Activated CD8-positive, alpha-beta memory T cell treated with anti-CD3 and anti-CD28 coated beads for 1 hour (primary cell): ENCODE data around the gene SRCAP.
"Not testable (repeated sequence)": the region's sequence is repeated elsewhere in the genome, so short reads cannot be mapped to it uniquely, and the experiment has no call there.

Source experiments
- DNase-seq, 2 donors: peaks; one replicate each; pipeline ENCODE4 v3.0.0-alpha.2; 2020; ENCODE audit warnings: low read depth in 1 of 2; ENCODE audit errors: extremely low read depth in 1 of 2

The SRCAP gene

DNA sequence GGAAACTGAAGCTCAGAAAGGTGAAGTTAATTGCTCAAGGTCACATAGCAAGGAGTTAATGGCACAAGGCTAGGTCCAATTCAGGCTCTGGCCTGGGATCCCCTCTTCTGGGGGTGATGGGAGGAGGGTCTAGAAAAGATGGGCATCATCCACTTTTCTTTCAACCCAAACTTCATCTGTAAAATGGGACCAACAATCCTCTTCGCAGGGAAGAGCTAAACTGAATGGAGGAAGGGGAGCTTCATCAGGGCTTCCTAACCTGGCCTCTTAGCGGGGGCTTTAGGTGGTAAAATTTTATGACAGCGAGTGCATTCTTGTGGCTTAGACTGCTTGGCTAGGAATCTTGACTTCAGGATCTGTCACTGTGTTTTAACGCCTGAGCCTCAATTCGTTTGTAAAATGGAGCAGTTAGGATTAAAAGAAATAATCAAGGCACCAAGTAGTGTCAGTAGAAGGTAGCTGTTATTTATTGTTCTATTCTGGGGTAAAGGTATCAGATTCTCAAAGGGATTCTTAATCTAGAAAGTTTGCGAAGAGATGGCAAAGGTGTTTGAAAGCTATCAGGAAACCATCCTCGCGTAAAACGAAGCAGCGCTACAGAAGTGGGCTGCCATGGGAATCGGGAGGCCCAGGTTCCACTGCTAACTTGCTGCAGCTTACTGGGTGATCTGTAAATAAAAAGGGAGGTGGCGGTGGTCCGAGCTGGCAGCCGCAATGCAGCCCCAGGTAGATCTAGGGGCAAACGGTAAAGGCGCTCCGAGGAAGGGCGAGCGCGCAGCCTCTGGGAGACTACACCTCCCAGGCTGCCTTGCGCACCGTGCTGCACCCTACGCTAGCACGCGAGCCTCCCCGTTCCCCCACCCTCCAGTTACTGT is 1.5 kb upstream of the SRCAP start:
- DNase-seq, result no peak

DNA sequence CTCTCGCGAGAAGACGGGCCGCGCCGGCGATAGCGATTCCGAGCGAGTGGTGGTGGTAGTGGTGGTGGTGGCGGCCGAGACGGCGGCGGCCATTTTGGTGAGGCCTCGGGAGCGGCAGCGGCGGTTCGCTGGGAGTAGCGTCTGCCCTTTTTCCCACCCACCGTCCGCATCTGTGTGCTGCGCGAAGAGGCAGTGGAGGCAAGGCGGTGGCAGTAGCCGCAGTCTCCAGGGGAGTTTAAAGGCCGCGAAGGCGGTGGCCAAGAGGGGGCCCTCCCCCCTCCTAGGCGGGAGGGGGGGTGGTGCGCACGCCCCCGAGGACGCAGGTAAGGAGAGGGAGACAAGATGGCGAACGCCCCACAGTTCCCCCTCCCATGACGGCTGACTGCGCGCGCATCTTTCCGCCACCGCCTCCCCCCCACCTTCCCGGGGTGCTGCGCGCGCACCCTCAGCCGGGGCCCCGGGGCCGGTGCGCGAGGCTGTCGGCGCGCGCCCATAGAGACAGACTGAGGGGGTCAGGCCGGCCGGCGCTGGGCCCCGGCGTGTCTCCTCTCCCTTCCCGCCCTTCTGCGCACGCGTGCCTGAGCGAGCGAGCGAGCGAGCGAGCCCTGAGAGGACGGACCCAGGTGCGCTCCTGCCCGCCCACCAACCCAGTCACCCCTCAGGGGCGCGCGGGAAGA is 694 bp upstream of the SRCAP start:
- peak; percentile 97 to 99 for DNase-seq

DNA sequence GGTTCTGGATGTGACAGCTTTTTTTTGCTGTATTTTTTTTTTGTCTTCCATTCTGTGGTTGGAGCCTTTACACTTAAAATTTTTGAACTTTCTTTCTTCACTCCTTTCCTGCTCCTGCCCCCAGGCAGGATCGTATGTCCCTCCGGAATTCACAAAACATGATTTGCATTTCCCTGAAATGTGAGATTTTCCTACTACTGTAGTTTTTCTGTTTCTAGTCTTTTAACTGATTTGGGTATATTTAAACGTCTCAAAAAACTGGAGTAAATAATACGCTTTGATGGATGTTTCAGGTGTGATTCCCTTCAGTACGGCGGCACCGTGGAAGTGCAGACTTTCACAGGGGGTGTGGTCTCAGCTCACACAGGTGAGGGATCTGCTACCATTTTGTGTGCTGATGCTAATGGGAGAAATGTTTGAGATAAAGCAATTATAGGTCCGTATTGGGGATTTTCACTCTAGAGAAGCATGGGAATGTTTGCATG is 686 bp downstream of the SRCAP start:
- no peak for DNase-seq

DNA sequence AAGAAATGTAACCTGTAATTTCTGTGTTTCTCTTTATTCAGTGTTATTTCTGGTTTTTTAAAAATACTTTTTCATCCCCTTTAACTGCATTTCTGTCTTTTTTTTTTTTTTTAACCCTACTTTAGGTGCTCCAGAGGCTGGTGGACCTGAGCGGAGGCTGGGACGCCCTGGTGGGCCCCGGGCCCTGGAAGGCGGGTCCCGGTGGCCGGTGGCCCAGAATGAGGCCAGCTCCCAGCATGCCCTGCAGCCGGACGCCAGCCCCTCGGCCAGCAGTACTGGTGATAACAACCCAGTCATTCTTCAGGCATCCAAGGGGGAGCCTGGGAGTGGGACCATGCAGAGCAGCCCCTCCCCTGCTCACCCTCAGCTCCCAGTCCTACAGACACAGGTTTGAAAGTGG is 1.5 kb downstream of the SRCAP start:
- no peak for DNase-seq

DNA sequence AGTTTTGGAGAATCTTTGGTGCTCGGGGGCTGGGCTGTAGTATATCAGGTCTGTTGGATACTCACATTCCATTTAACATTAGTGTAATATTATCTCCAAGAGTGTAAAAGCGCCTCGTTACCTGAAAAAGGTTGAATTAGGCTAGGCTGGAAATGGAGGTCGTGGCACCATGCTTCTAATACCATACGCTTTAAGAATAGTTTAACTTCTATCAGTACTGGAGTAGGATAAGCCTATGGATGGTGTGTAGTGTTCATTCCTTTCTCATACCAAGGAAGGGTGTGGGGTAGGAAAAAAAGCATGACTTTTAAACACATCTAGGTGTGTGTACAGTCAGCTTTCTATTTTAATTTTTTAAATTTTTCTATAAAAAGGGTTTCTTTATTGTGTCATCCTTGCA is 2.0 kb downstream of the SRCAP start:
- DNase-seq, result no peak

DNA sequence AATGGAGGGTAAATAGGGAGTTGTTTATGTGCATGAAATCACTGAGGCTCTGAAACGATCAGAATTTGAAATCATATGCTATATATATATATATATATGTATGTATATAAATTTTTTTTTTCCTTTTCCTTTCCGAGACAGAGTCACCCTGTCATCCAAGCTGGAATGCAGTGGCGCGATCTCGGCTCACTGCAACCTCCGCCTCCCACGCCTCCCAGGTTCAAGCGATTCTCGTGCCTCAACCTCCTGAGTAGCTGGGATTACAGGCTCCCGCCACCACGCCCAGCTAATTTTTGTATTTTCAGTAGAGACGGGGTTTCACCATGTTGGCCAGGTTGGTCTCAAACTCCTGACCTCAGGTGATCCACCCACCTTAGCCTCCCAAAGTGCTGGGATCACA is 4.1 kb downstream of the SRCAP start:
- DNase-seq, result not testable (repeated sequence)

DNA sequence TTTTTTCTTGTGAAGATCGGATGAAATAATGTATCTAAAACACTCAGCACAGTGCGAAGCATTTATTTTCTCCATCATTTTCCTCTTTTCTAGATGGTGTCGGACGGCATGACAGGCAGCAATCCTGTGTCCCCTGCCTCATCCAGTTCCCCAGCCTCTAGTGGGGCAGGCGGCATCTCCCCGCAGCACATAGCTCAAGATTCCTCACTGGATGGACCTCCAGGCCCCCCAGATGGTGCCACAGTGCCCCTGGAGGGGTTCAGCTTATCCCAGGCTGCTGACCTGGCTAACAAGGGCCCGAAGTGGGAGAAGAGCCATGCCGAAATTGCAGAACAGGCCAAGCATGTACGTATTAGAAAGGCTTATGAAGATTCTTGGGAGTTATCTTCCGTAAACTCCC is 5.0 kb downstream of the SRCAP start:
- DNase-seq, result no peak

DNA sequence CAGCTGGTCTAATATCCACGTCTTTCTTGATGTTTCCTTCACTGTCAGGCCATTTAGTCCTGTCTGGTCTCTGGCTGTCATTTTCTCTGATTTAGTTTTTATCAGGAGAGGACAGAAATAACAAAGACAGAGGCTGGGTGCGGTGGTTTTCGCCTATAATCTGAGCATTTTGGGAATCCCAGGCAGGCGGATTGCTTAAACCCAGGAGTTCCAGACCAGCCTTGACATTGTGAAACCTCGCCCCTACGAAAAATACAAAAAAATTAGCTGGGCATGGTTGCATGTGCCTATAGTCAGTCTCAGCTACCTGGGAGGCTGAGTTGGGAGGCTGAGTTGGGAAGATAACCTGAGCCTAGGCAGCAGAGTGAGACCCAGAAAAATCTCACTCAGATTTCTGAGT is 7.1 kb downstream of the SRCAP start:
- no peak for DNase-seq

DNA sequence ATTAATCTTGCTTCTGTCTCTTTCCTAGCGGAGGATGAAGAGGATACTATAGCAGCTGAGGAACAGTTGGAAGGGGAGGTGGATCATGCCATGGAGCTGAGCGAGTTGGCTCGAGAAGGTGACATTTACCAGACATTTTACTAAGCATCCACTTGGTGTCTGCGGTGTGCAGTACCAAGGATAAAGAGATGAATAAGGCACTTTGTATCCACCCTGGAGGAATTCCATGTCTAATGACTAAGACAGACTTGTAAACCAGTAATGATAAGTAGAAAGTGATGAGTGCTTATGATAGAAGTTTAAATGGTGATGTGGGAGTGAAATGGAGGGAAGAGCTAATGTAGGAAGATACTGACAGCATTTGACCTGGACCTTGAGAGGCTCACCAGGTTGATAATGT is 12.0 kb downstream of the SRCAP start:
- no peak for DNase-seq

DNA sequence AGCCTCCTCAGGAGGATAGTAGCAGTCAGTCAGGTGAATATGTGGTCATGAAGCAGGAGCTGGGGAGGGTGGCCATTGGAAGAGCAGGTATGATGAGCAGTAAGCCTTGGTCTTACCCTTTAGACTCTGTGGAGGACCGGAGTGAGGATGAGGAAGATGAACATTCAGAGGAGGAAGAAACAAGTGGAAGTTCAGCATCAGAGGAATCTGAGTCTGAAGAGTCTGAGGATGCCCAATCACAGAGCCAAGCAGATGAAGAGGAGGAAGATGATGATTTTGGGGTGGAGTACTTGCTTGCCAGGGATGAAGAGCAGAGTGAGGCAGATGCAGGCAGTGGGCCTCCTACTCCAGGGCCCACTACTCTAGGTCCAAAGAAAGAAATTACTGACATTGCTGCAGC is 12.7 kb downstream of the SRCAP start:
- DNase-seq, result no peak

DNA sequence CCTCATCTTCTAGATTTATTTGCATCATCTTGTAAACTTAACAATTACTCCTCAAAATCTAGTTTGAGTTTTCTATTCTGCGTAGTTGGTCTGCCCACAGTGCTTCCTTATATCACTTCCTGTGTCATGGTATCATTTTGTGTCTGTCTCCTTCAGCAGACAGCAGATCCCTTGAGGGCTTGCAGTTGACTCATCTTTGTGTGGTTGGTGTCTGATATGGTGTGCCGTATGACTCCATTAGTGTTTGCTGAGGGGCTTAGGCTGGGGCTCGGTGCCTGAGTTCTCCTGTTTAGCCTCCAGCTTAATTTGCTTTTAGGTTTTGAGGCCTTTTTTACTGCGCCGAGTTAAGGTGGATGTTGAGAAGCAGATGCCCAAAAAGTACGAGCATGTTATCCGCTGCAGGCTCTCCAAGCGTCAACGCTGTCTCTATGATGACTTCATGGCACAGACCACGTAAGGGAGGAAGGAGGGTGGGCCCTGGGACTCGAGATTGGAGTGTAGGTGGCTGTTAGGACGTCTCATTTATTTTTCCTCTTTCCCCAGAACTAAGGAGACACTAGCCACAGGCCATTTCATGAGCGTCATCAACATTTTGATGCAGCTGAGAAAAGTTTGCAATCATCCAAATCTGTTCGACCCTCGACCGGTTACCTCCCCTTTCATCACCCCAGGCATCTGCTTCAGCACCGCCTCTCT is 16.9 kb downstream of the SRCAP start:
- peak in 1 of 2 donors; percentile 10 for DNase-seq

DNA sequence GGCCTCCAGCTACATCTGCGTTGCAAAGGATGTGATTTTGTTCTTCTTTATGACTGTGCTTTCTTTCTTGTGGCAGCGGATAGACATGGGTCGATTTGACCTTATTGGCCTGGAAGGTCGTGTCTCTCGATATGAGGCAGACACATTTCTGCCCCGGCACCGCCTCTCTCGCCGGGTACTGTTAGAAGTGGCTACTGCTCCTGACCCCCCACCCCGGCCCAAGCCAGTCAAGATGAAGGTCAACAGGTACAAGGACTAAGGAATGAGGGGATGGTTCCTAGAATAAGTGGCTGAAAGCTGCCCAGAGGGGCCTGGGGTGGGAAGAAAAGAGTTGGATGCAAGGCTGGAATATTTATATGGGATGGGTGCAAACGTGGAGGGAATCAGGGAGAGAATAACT is 21.1 kb downstream of the SRCAP start:
- no peak for DNase-seq

DNA sequence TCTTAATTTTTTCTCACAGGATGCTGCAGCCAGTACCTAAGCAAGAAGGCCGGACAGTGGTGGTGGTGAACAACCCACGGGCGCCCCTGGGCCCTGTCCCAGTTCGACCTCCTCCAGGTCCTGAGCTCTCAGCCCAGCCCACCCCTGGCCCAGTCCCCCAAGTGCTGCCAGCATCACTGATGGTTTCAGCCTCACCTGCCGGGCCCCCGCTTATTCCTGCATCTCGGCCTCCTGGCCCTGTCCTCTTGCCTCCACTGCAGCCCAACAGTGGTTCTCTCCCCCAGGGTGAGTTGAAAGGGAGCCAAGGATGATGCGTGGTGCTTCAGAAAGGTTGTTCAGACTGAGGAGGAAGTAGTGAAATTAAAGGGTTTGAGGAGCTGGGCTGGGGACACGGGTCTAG is 21.7 kb downstream of the SRCAP start:
- no peak for DNase-seq

DNA sequence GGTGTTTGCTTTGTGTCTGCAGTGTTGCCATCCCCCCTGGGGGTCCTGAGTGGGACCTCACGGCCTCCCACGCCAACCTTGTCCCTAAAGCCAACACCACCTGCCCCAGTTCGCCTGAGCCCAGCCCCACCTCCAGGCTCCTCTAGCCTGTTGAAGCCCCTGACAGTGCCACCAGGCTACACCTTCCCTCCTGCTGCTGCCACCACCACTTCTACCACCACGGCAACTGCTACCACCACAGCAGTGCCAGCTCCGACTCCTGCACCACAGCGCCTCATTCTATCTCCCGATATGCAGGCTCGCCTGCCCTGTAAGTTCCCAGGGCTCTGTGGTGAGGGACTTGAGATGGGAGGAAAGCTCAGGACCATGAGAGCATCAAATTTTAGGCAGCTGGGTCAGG is 22.2 kb downstream of the SRCAP start:
- no peak for DNase-seq

DNA sequence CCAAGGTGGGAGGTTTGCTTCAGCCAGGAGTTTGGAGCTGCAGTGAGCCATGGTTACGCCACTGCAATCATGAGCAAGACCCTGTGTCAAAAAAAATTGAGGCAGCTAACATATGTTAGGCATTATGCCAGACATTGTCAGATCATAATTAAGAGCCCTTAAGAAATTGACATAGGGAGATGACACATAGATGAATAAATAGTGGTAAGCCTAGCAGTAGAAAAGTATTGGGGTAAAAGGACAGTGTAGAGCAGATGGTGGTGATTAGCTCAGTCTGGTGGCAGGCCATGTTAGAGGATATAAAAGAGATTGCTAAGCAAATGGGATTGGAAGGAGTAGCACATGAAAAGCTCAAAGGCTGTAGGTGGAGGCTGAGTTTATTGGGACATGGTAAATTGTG is 22.6 kb downstream of the SRCAP start:
- no peak for DNase-seq

DNA sequence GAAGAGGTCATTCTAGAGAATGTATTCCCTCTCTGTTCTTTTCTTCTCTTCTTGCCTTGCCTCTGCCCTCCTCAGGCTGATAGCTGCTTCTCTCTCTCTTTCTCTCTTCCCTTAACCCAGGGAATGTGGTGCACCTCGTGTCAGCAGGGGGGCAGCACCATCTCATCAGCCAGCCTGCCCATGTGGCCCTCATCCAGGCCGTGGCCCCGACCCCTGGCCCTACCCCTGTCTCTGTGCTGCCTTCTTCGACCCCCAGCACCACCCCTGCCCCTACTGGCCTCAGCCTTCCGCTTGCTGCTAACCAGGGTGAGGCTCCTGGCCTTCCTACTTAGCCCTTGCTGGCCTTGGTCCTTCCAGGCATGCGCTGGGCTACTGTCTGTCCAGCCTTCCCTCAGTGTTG is 23.5 kb downstream of the SRCAP start:
- no peak for DNase-seq

DNA sequence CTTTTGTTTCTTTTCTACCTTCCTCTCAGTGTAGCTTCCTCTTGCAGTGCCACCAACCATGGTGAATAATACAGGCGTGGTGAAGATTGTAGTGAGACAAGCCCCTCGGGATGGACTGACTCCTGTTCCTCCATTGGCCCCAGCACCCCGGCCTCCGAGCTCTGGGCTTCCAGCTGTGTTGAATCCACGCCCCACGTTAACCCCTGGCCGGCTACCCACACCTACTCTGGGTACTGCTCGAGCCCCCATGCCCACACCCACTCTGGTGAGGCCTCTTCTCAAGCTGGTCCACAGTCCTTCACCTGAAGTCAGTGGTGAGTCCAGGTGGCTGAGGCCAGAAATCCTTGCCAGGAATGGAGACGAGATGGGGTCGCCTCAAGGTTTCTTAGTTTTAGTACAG is 23.9 kb downstream of the SRCAP start:
- no peak for DNase-seq

DNA sequence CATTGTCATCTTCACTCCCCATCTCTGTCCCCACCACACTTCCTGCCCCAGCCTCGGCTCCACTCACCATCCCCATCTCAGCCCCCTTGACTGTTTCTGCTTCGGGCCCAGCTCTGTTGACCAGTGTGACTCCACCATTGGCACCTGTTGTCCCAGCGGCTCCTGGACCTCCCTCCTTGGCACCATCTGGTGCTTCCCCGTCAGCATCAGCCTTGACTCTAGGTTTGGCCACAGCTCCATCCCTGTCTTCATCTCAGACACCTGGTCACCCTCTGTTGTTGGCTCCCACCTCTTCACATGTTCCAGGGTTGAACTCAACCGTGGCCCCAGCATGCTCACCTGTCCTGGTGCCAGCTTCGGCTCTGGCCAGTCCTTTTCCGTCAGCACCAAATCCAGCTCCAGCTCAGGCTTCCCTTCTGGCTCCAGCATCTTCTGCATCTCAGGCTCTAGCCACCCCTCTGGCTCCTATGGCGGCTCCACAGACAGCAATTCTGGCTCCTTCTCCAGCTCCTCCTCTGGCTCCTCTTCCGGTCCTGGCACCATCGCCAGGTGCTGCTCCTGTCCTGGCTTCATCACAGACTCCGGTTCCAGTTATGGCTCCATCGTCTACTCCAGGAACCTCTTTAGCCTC is 24.9 kb downstream of the SRCAP start:
- no peak for DNase-seq

DNA sequence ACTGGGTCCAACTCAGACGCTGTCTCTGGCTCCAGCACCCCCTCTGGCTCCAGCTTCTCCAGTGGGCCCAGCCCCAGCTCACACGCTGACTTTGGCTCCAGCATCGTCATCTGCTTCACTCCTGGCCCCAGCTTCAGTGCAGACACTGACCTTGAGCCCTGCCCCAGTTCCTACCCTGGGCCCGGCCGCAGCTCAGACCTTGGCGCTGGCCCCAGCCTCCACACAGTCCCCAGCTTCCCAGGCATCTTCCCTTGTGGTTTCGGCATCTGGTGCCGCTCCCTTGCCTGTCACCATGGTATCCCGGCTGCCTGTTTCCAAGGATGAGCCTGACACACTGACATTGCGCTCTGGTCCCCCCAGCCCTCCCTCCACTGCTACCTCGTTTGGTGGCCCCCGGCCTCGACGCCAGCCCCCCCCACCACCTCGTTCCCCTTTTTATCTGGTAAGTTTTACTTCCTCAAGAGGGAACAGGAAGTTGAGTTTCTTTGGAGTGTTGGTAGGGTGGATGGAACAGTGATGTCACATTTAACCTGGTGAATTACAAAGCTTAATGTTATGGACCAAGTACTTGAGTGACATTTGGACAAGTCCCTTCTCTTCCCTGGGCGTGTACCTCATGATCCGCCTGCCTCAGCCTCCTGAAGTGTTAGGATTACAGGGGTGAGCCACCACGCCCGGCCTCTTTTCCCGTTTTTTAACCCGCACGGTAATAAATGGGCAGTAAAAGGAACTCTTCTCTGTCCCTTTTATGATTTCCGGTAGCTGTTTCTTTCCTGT is 25.9 kb downstream of the SRCAP start:
- DNase-seq, result no peak

DNA sequence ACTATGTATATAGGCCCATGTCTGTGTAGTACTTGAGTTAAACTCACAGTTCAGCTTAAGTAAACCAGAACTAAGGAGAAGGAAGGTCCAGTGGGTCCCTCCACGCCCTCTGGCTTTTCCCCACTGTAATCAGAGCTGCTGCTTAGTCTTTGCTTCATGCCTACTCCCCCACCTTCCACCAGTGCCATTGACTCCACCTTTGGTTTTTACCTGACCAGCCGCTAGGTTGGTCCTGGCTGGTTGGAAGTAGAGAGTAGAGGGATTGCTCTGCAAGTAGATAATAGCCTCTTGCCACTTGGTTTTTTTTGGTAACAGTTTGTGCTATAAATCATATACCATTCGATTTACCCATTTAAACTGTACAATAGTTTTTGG is 26.4 kb downstream of the SRCAP start:
- no peak for DNase-seq

DNA sequence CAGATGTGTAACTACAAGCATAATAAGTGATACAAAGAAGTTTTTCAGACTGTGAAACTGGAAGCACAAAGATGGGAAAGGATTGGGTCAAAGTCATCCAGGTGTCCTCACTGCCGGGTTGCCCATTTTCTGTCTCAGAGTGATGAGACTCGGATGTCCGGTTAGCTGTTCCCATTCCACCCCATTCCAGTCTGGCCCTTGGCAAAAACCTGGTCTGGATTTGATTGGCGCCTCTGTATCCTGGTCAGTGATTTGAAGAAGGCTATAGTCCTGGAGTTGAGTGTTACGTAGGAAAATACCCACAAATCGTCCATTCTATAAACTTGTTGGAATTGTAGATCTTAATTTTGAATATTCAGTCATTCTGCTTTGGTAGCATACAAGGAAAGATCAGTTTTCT is 29.4 kb downstream of the SRCAP start:
- DNase-seq, result no peak
